ENCODE data around the gene SEC61A1. TPM values are rescaled to one million over a fixed set of nuclear protein-coding genes. Genes with fewer than 3 reads are reported as not detected.

Gene SEC61A1
- polyA plus RNA-seq, 3 donors: 62.8 to 136 (median 114) TPM

DNA sequence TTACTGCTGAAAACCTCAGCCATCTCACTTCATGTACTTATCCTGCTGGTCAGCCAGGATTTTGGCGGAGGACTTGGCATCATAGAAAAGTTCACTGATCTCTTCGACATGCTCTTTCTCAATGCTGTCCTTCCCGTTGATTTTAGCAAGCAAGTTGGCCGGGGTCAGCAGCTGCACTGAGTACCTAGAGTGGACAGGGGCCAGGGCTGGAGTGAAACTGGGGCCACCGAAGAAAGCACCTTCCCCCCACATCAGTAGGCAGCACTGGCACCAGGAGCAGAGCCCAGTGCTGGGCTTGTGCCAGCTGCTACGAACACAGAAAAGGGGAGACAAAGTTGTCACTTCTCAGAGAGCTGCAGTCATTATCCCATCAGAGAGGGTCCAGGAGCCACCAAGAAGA is 29.0 kb downstream of the SEC61A1 start:
- Mint-ChIP-seq H3K4me1 (peaks cover 14% of the 10 kb centered on the region), H3K9me3 (no peaks in the 10 kb centered on the region), H3K27me3 (ENCODE audit: low read depth in 3 of 3) (no peaks in the 10 kb centered on the region), H3K27ac (no peak overlapping the region), H3K4me3 (no peak overlapping the region), H3K36me3 (peaks cover 65 to 67% of the 10 kb centered on the region in 2 donors)
- TF ChIP-seq, protein P1, sequence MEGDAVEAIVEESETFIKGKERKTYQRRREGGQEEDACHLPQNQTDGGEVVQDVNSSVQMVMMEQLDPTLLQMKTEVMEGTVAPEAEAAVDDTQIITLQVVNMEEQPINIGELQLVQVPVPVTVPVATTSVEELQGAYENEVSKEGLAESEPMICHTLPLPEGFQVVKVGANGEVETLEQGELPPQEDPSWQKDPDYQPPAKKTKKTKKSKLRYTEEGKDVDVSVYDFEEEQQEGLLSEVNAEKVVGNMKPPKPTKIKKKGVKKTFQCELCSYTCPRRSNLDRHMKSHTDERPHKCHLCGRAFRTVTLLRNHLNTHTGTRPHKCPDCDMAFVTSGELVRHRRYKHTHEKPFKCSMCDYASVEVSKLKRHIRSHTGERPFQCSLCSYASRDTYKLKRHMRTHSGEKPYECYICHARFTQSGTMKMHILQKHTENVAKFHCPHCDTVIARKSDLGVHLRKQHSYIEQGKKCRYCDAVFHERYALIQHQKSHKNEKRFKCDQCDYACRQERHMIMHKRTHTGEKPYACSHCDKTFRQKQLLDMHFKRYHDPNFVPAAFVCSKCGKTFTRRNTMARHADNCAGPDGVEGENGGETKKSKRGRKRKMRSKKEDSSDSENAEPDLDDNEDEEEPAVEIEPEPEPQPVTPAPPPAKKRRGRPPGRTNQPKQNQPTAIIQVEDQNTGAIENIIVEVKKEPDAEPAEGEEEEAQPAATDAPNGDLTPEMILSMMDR (IDR thresholded peaks at IDR 0.05): no peak
- Histone ChIP-seq H2AFZ (ENCODE audit: insufficient read depth, low read depth, low read length, poor library complexity, severe bottlenecking) (no peak overlapping the region), H3K27me3 (ENCODE audit: control insufficient read depth in 2 of 2, insufficient read depth in 2 of 2, low read length in 2 of 2) (no peaks in the 10 kb centered on the region), H3K79me2 (ENCODE audit: insufficient read depth, low read length) (no peaks in the 10 kb centered on the region), H3K9ac (ENCODE audit: insufficient read depth, low read length, poor library complexity, severe bottlenecking) (no peak overlapping the region), H3K4me2 (replicated peaks; ENCODE audit: extremely low read depth, low read length, poor library complexity, severe bottlenecking) (no peak overlapping the region), H3K4me1 (ENCODE audit: control insufficient read depth in 1 of 2, insufficient read depth in 2 of 2, low read length in 2 of 2) (peaks cover 13 to 18% of the 10 kb centered on the region in 2 donors), H3K27ac (ENCODE audit: low read depth in 1 of 2, low read length in 2 of 2) (no peak overlapping the region), H4K20me1 (ENCODE audit: insufficient read depth, low read length) (no peaks in the 10 kb centered on the region), H3K4me3 (replicated peaks in 1 of 3; ENCODE audit: low read depth in 2 of 3, low read length in 3 of 3) (no peak overlapping the region), H3K36me3 (replicated peaks in 1 of 2; ENCODE audit: control insufficient read depth in 1 of 2, insufficient read depth in 2 of 2, low read length in 2 of 2) (peaks cover 26 to 73% of the 10 kb centered on the region in 2 donors), H3K9me3 (replicated peaks in 1 of 2; ENCODE audit: control insufficient read depth in 1 of 2, insufficient read depth in 1 of 2, low read length in 2 of 2) (no peaks in the 10 kb centered on the region)
- intact Hi-C loops (cut with micrococcal nuclease): no loop called here
- DNase-seq: no peak
- 97% methylated on average over 6 of the region's 6 CpGs for WGBS (ENCODE audit: insufficient coverage)

DNA sequence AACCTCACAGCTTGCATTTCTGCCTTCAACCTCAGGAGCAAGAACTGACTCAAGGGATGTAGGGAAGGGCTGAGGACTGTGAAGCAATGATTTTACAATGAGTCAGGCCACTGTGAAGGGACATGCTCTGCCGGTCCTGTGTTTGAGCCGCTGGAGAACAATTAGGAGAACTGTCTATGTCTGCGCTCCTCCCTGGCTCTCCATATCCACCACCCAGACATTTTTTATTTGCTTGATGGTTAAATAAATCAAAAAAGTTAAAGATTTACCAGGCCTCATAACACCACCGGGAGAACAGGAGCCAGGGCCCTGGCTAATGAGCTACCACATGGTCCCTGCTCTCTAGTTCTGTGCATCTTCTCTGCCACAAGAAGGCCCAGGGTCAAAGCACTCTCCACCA is 29.6 kb downstream of the SEC61A1 start:
- Histone ChIP-seq H3K27ac (ENCODE audit: low read depth in 1 of 2, low read length in 2 of 2) (no peak overlapping the region), H3K4me1 (ENCODE audit: control insufficient read depth in 1 of 2, insufficient read depth in 2 of 2, low read length in 2 of 2) (peaks cover 8 to 12% of the 10 kb centered on the region in 2 donors), H4K20me1 (ENCODE audit: insufficient read depth, low read length) (no peaks in the 10 kb centered on the region), H3K79me2 (ENCODE audit: insufficient read depth, low read length) (no peaks in the 10 kb centered on the region), H3K9me3 (replicated peaks in 1 of 2; ENCODE audit: control insufficient read depth in 1 of 2, insufficient read depth in 1 of 2, low read length in 2 of 2) (no peaks in the 10 kb centered on the region), H3K9ac (ENCODE audit: insufficient read depth, low read length, poor library complexity, severe bottlenecking) (no peak overlapping the region), H3K4me3 (replicated peaks in 1 of 3; ENCODE audit: low read depth in 2 of 3, low read length in 3 of 3) (no peak overlapping the region), H3K4me2 (replicated peaks; ENCODE audit: extremely low read depth, low read length, poor library complexity, severe bottlenecking) (no peak overlapping the region), H3K36me3 (replicated peaks in 1 of 2; ENCODE audit: control insufficient read depth in 1 of 2, insufficient read depth in 2 of 2, low read length in 2 of 2) (peaks cover 26 to 80% of the 10 kb centered on the region in 2 donors), H2AFZ (ENCODE audit: insufficient read depth, low read depth, low read length, poor library complexity, severe bottlenecking) (no peak overlapping the region), H3K27me3 (ENCODE audit: control insufficient read depth in 2 of 2, insufficient read depth in 2 of 2, low read length in 2 of 2) (no peaks in the 10 kb centered on the region)
- DNase-seq: no peak
- peak overlapping the region in 3 of 7 donors; percentile 9 to 36 (median 26) for H3K27ac Mint-ChIP-seq
- intact Hi-C loops (cut with micrococcal nuclease): no loop called here
- H3K36me3 Mint-ChIP-seq: peaks cover 71 to 73% of the 10 kb centered on the region in 2 donors
- TF ChIP-seq, protein P1 (IDR thresholded peaks at IDR 0.05): no peak
- no CpG with 5 or more reads among the region's 4 CpGs for WGBS (ENCODE audit: insufficient coverage)
- peaks cover 11% of the 10 kb centered on the region for H3K4me1 Mint-ChIP-seq
- no peaks in the 10 kb centered on the region for H3K27me3 Mint-ChIP-seq (ENCODE audit: low read depth in 3 of 3)
- H3K4me3 Mint-ChIP-seq: no peak overlapping the region
- no peaks in the 10 kb centered on the region for H3K9me3 Mint-ChIP-seq

Data from CD14-positive monocyte (primary cell).